ENCODE measurements around the gene GGA2. TPM values are rescaled to one million over a fixed set of nuclear protein-coding genes. Genes with fewer than 3 reads are reported as not detected.
"Not testable (repeated sequence)": the region's sequence is repeated elsewhere in the genome, so short reads cannot be mapped to it uniquely, and the experiment has no call there.

The GGA2 gene
- total RNA-seq, 2 donors from 2014 or later = 75.7 to 105 TPM

- H3K27ac ChIP-seq; H3K9me3 ChIP-seq; intact Hi-C loops (cut with DNase I); H3K4me1 ChIP-seq (replicated peaks); H3K36me3 ChIP-seq; H3K4me3 ChIP-seq; H3K27me3 ChIP-seq (replicated peaks; ENCODE audit: insufficient read depth): not testable (repeated sequence)
- peak; percentile 59 for TF ChIP-seq POLR2AphosphoS5 (IDR thresholded peaks at IDR 0.05)
- WGBS = 30% methylated on average over 6 of the region's 6 CpGs
- DNase-seq (ENCODE audit: low spot score) = peak; percentile 85
These were observed 47.3 kb downstream of the GGA2 start for GRCh38 chr16:23462994-23463393.

- H3K27me3 ChIP-seq (replicated peaks; ENCODE audit: insufficient read depth) = no peaks in the 10 kb centered on the region
- no peaks in the 10 kb centered on the region for H3K36me3 ChIP-seq
- TF ChIP-seq POLR2AphosphoS5 (IDR thresholded peaks at IDR 0.05) = no peak
- no peak for TF ChIP-seq CTCF (IDR thresholded peaks at IDR 0.05)
- no peak for TF ChIP-seq POLR2A (IDR thresholded peaks at IDR 0.05)
- 48% methylated on average over 37 of the region's 37 CpGs for WGBS
- no peak overlapping the region for H3K27ac ChIP-seq
- H3K9me3 ChIP-seq = no peaks in the 10 kb centered on the region
- no peaks in the 10 kb centered on the region for H3K4me1 ChIP-seq (replicated peaks)
- intact Hi-C loops (cut with DNase I) = no loop called here
- peak overlapping the region; percentile 68 to 84 for H3K4me3 ChIP-seq
- DNase-seq (ENCODE audit: low spot score) = no peak
These were observed 56.8 kb downstream of the GGA2 start for GRCh38 chr16:23453338-23454052.

- WGBS = under 1% methylated on average over 50 of the region's 57 CpGs
- Histone ChIP-seq H3K4me3 (peak within 1 kb of the TSS; percentile 68 to 84), H3K4me1 (replicated peaks) (no peaks in the 10 kb centered on the region), H3K36me3 (no peaks in the 10 kb centered on the region), H3K9me3 (no peaks in the 10 kb centered on the region), H3K27ac (peak within 1 kb of the TSS; percentile 72 to 80), H3K27me3 (replicated peaks; ENCODE audit: insufficient read depth) (no peaks in the 10 kb centered on the region)
- peak; percentile 75 for DNase-seq (ENCODE audit: low spot score)
- TF ChIP-seq POLR2AphosphoS5 (IDR thresholded peaks at IDR 0.05) (peak; percentile 93), CTCF (IDR thresholded peaks at IDR 0.05) (peak in 1 of 4 experiments; percentile 12), POLR2A (IDR thresholded peaks at IDR 0.05) (peak; percentile 10)
- intact Hi-C loops (cut with DNase I) = no loop called here
These were observed 57.5 kb downstream of the GGA2 start, which contains the start of gene COG7 for GRCh38 chr16:23452572-23453337. Gene COG7 (minus strand): TSS chr16:23453189. CDS start chr16:23452994, 195 bp downstream.

- no peak for DNase-seq (ENCODE audit: low spot score)
- Histone ChIP-seq H3K4me3 (peak overlapping the region; percentile 68 to 84), H3K27me3 (replicated peaks; ENCODE audit: insufficient read depth) (no peaks in the 10 kb centered on the region), H3K27ac (peak overlapping the region; percentile 72 to 80), H3K4me1 (replicated peaks) (no peaks in the 10 kb centered on the region), H3K9me3 (no peaks in the 10 kb centered on the region), H3K36me3 (no peaks in the 10 kb centered on the region)
- TF ChIP-seq CTCF (IDR thresholded peaks at IDR 0.05) (no peak), POLR2AphosphoS5 (IDR thresholded peaks at IDR 0.05) (no peak), POLR2A (IDR thresholded peaks at IDR 0.05) (no peak)
- intact Hi-C loops (cut with DNase I) = no loop called here
- WGBS = 2% methylated on average over 10 of the region's 10 CpGs
These were observed 58.1 kb downstream of the GGA2 start for GRCh38 chr16:23452221-23452571.

GRCh38 chr16:23448392-23448791, 61.9 kb downstream of the GGA2 start:
- Histone ChIP-seq H3K36me3 (peaks cover 0 to 4% of the 10 kb centered on the region in 2 donors), H3K27ac (no peak overlapping the region), H3K4me3 (no peak overlapping the region), H3K27me3 (replicated peaks; ENCODE audit: insufficient read depth) (no peaks in the 10 kb centered on the region), H3K9me3 (no peaks in the 10 kb centered on the region), H3K4me1 (replicated peaks) (no peaks in the 10 kb centered on the region)
- intact Hi-C loops (cut with DNase I) = no loop called here
- 74% methylated on average over 4 of the region's 4 CpGs for WGBS
- DNase-seq (ENCODE audit: low spot score) = no peak
- no peak for TF ChIP-seq CTCF (IDR thresholded peaks at IDR 0.05)
- TF ChIP-seq POLR2A (IDR thresholded peaks at IDR 0.05) = no peak
- TF ChIP-seq POLR2AphosphoS5 (IDR thresholded peaks at IDR 0.05) = no peak

GRCh38 chr16:23437542-23437941, 72.8 kb downstream of the GGA2 start:
- H3K4me1 ChIP-seq (replicated peaks); H3K36me3 ChIP-seq; H3K9me3 ChIP-seq; H3K4me3 ChIP-seq; H3K27me3 ChIP-seq (replicated peaks; ENCODE audit: insufficient read depth); H3K27ac ChIP-seq; intact Hi-C loops (cut with DNase I); DNase-seq (ENCODE audit: low spot score): not testable (repeated sequence)
- 96% methylated on average over 7 of the region's 7 CpGs for WGBS
